ENCODE measurements around the gene MMP17.

GRCh38 chr12:131805421-131805820 is 22.8 kb upstream of the MMP17 start:
- TF ChIP-seq CTCF (IDR thresholded peaks at IDR 0.05) (no peak), POLR2A (IDR thresholded peaks at IDR 0.05) (no peak)

All from esophagus squamous epithelium (tissue), 4 donors.